Tibial nerve (tissue), 4 donors: ENCODE data around the gene CFAP20DC. TPM values are rescaled to one million over a fixed set of nuclear protein-coding genes. Genes with fewer than 3 reads are reported as not detected.

ENCODE experiments used
- DNase-seq, 2 donors: peaks; one replicate each; pipeline ENCODE4 v3.0.0-alpha.2; 2019; ENCODE audit warnings: low spot score in 2 of 2
- H3K27ac ChIP-seq, 4 donors: fragments of 200-600 bp; sonication (generic) in 3 of 4; one replicate each; pipeline ENCODE4 v1.5.1; 2017 to 2019; ENCODE audit warnings: mild to moderate bottlenecking in 1 of 4
- H3K27me3 ChIP-seq, 2 donors: fragments of 200-600 bp; sonication (generic) in 1 of 2; one replicate each; pipeline versions ENCODE4 v1.5.1 to v1.6.0; 2017 to 2019
- H3K36me3 ChIP-seq, 3 donors: fragments of 200-600 bp; sonication (generic); one replicate each; pipeline ENCODE4 v1.5.1; 2018 to 2019
- H3K4me1 ChIP-seq, 4 donors: fragments of 200-600 bp; sonication (generic) in 3 of 4; one replicate each; pipeline ENCODE4 v1.5.1; 2017 to 2019
- H3K4me3 ChIP-seq, 4 donors: fragments of 200-600 bp; sonication (generic) in 3 of 4; one replicate each; pipeline ENCODE4 v1.5.1; 2017 to 2019; ENCODE audit warnings: mild to moderate bottlenecking in 1 of 4, moderate library complexity in 1 of 4
- H3K9me3 ChIP-seq, 4 donors: fragments of 200-600 bp; sonication (generic) in 3 of 4; one replicate each; pipeline ENCODE4 v1.5.1; 2017 to 2019
- EP300 ChIP-seq, 2 donors: sonication (generic); formaldehyde crosslinking; IDR thresholded peaks; one replicate each; pipeline ENCODE4 v1.6.1; 2017; ENCODE audit warnings: antibody characterized with exemption in 2 of 2, mild to moderate bottlenecking in 1 of 2
- POLR2A ChIP-seq, 2 donors: fragments of 450-650 bp; IDR thresholded peaks; one replicate each; pipeline ENCODE4 v1.6.1; 2017; ENCODE audit warnings: antibody characterized with exemption in 2 of 2, mild to moderate bottlenecking in 2 of 2, moderate library complexity in 2 of 2
- WGBS, 2 donors: methylation state at CpG; one replicate each; pipeline ENCODE4 v1.1.5; 2018; 5-methylcytosine and 5-hydroxymethylcytosine counted together
- total RNA-seq, 4 donors: library from RNA; depleted of rRNA; stranded (reverse); fragments of >200 nt; gene quantifications; one replicate each; pipeline ENCODE4 v1.1.0, GENCODE V29; 2016
- TF ChIP-seq, protein P1 (sequence below), 5 experiments: fragments of 200-600 bp in 3 of 5; fragments of 450-650 bp in 2 of 5; sonication (generic) in 3 of 5; IDR thresholded peaks; one replicate each; pipeline ENCODE4 v1.5.1; 2016 to 2019; ENCODE audit warnings: antibody characterized with exemption in 5 of 5, mild to moderate bottlenecking in 3 of 5, moderate library complexity in 2 of 5

CFAP20DC gene
- total RNA-seq, 4 donors from 2014 or later: 1.3 to 2.0 (median 1.7) TPM

DNA sequence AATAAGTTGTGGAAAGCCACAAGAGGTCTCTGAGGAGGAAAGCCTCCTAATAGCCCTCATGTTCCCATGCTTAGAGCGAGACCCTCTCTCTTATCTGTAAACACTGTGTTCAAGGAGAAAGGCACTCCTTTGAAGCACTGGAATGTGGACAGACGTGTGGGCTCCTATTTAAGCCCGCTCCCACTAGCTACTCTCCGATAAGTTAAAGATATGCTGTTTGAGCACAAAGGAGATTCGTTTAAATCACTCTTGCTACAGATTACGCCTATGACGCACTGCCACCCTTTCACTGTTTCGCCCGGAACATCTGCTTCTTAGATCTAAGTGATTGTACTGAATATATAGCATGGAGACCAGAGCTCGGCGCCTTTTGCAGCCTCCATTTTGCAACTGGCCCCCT lies 325.5 kb downstream of the CFAP20DC start:
- Histone ChIP-seq H3K9me3 (no peaks in the 10 kb centered on the region), H3K27me3 (no peaks in the 10 kb centered on the region), H3K4me3 (no peak overlapping the region), H3K4me1 (no peaks in the 10 kb centered on the region), H3K27ac (no peak overlapping the region), H3K36me3 (no peaks in the 10 kb centered on the region)
- DNase-seq: no peak
- 89 to 91% methylated on average over 11 of the region's 11 CpGs for WGBS, 2 donors
- no peak for TF ChIP-seq POLR2A (IDR thresholded peaks at IDR 0.05)
- TF ChIP-seq, protein P1, sequence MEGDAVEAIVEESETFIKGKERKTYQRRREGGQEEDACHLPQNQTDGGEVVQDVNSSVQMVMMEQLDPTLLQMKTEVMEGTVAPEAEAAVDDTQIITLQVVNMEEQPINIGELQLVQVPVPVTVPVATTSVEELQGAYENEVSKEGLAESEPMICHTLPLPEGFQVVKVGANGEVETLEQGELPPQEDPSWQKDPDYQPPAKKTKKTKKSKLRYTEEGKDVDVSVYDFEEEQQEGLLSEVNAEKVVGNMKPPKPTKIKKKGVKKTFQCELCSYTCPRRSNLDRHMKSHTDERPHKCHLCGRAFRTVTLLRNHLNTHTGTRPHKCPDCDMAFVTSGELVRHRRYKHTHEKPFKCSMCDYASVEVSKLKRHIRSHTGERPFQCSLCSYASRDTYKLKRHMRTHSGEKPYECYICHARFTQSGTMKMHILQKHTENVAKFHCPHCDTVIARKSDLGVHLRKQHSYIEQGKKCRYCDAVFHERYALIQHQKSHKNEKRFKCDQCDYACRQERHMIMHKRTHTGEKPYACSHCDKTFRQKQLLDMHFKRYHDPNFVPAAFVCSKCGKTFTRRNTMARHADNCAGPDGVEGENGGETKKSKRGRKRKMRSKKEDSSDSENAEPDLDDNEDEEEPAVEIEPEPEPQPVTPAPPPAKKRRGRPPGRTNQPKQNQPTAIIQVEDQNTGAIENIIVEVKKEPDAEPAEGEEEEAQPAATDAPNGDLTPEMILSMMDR (IDR thresholded peaks at IDR 0.05): no peak
- TF ChIP-seq EP300 (IDR thresholded peaks at IDR 0.05): no peak

DNA sequence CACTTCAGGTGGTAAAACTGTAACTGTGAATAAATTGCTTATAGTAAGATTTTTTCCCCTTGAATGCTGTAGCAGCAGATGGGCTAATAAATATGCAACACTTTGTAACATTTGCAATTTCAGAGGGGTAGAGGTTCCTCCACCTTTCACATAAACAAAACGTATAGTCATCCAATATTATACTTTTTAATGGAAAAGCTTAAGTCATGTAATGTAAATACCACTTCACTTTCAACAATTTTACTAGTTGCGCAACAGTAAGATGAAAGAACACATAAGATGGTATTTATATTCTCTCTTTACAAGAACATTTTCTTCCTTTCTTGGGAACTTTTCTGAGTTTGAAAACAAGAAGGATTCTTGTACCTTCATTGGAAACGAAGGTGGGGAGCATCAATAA lies 326.7 kb downstream of the CFAP20DC start:
- no peaks in the 10 kb centered on the region for H3K4me1 ChIP-seq
- no peak for DNase-seq
- 70% methylated on average over 3 of the region's 3 CpGs for WGBS, 2 donors
- no peak overlapping the region for H3K27ac ChIP-seq
- no peaks in the 10 kb centered on the region for H3K36me3 ChIP-seq
- H3K4me3 ChIP-seq: no peak overlapping the region
- H3K27me3 ChIP-seq: no peaks in the 10 kb centered on the region
- TF ChIP-seq, protein P1 (IDR thresholded peaks at IDR 0.05): no peak
- TF ChIP-seq EP300 (IDR thresholded peaks at IDR 0.05) (no peak), POLR2A (IDR thresholded peaks at IDR 0.05) (no peak)
- H3K9me3 ChIP-seq: no peaks in the 10 kb centered on the region

DNA sequence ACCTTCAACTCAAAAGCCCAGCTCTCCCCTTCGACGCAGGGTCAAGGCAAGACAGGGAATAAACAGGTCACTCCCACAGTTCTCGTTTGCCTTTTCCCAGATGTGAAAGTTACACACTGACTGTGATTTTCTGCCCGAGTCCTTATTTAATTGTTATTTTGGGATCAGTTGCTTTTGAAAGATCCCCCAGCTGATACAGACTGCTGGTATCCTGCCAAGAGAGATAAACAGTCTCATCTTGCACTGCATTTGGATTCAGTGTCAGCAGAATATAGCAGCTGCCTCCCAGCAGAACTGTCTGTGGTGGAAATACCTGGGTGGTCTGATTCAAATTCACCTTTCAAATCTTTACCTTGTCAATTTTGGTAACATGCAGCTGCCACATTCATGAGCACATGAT lies 327.3 kb downstream of the CFAP20DC start:
- no peak for TF ChIP-seq EP300 (IDR thresholded peaks at IDR 0.05)
- TF ChIP-seq, protein P1 (IDR thresholded peaks at IDR 0.05): no peak
- no peak for TF ChIP-seq POLR2A (IDR thresholded peaks at IDR 0.05)
- H3K9me3 ChIP-seq: no peaks in the 10 kb centered on the region
- H3K4me3 ChIP-seq: no peak overlapping the region
- DNase-seq: no peak
- H3K4me1 ChIP-seq: no peaks in the 10 kb centered on the region
- no peaks in the 10 kb centered on the region for H3K36me3 ChIP-seq
- no peaks in the 10 kb centered on the region for H3K27me3 ChIP-seq
- H3K27ac ChIP-seq: no peak overlapping the region
- 57 to 58% methylated on average over 4 of the region's 4 CpGs for WGBS, 2 donors

DNA sequence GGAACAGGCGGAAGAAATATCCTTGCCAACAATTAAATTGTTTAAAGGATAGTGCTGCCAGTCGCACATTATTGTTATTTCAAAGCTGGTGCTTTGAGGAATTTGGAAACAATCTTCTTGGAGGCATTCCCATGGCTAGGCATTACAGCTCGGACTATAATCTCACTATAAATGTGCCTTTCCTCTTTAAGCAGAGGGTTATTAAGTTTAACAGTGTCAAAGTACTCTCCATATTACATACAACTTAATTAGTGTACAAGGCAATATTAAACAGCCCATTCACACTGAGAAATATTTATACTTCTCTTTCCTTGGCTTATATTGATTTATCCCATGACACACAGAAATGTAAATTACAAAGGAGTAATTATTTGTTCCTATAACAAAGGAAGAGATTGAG lies 329.3 kb downstream of the CFAP20DC start:
- no peak for DNase-seq
- 65 to 78% methylated on average over 3 of the region's 3 CpGs for WGBS, 2 donors
- TF ChIP-seq EP300 (IDR thresholded peaks at IDR 0.05): no peak
- TF ChIP-seq, protein P1 (IDR thresholded peaks at IDR 0.05): no peak
- no peak for TF ChIP-seq POLR2A (IDR thresholded peaks at IDR 0.05)
- Histone ChIP-seq H3K27ac (no peak overlapping the region), H3K36me3 (no peaks in the 10 kb centered on the region), H3K27me3 (no peaks in the 10 kb centered on the region), H3K9me3 (no peaks in the 10 kb centered on the region), H3K4me1 (no peaks in the 10 kb centered on the region), H3K4me3 (no peak overlapping the region)

DNA sequence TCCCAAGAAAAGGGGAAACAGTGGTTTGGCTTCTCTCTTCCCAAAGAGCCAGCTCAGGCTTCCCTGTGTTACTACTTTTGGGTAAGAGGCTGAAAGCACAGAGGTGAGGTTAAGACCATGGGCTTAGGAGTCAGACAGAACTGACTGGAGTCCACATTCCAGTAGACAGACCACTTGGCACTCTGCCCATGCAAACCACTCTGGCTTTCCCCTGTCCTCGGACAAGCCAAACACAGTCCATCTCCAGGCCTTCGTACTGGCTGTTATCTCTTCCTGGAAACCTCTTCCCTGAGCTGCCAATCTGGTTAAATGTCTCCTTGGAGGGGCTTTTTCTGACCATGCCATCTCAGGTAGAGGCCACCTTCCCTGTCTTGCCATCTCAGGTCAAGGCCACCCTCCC lies 330.1 kb downstream of the CFAP20DC start:
- DNase-seq: no peak
- no peak for TF ChIP-seq POLR2A (IDR thresholded peaks at IDR 0.05)
- TF ChIP-seq EP300 (IDR thresholded peaks at IDR 0.05): no peak
- TF ChIP-seq, protein P1 (IDR thresholded peaks at IDR 0.05): no peak
- Histone ChIP-seq H3K9me3 (no peaks in the 10 kb centered on the region), H3K4me1 (no peaks in the 10 kb centered on the region), H3K4me3 (no peak overlapping the region), H3K27ac (no peak overlapping the region), H3K36me3 (no peaks in the 10 kb centered on the region), H3K27me3 (no peaks in the 10 kb centered on the region)
- WGBS, 2 donors: 76 to 79% methylated on average over 2 of the region's 2 CpGs
